NB4 (cell line): ENCODE data around the gene HHIPL2.

Source experiments
- DNase-seq: peaks from one replicate; pipeline ENCODE4 v3.0.0; 2010; ENCODE audit warnings: low read depth
- H3K4me3 ChIP-seq: one replicate; pipeline ENCODE4 v1.5.1; 2011; ENCODE audit warnings: mild to moderate bottlenecking, low read depth, low read length, moderate library complexity
- MYC ChIP-seq: IDR thresholded peaks from 2 replicates; pipeline ENCODE4 v1.6.1; 2011; ENCODE audit warnings: low read depth, low read length
- POLR2A ChIP-seq: IDR thresholded peaks from 2 replicates; pipeline ENCODE4 v1.6.1; 2011; ENCODE audit warnings: mild to moderate bottlenecking; ENCODE audit not compliant: insufficient read length; ENCODE audit errors: extremely low read depth
- TF ChIP-seq, protein P1 (sequence below): IDR thresholded peaks from one replicate; pipeline ENCODE4 v1.5.1; 2012; ENCODE audit warnings: low read depth, low read length
- TF ChIP-seq, protein P2 (sequence below): IDR thresholded peaks from 2 replicates; pipeline ENCODE4 v1.6.1; 2011; ENCODE audit warnings: low read depth, low read length

HHIPL2 gene

DNA sequence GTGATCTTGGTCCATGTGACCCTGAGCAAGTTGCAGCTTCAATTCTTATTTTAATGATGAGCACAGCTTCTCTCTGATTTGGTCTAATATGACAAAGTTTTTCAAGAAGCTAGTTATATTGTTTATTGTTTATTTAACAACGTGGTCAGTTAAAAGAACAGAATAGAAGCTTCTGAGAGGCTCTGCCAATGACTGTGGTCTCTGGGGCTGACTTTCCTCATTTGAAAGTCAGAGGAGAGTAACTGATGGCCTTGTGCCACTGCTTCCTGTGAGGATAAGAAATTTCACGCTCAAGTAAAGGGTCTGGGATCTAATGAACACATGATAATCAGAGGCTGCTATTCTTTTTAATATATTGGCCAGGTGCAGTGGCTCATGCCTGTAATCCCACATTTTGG is 7.3 kb downstream of the HHIPL2 start:
- TF ChIP-seq, protein P1, sequence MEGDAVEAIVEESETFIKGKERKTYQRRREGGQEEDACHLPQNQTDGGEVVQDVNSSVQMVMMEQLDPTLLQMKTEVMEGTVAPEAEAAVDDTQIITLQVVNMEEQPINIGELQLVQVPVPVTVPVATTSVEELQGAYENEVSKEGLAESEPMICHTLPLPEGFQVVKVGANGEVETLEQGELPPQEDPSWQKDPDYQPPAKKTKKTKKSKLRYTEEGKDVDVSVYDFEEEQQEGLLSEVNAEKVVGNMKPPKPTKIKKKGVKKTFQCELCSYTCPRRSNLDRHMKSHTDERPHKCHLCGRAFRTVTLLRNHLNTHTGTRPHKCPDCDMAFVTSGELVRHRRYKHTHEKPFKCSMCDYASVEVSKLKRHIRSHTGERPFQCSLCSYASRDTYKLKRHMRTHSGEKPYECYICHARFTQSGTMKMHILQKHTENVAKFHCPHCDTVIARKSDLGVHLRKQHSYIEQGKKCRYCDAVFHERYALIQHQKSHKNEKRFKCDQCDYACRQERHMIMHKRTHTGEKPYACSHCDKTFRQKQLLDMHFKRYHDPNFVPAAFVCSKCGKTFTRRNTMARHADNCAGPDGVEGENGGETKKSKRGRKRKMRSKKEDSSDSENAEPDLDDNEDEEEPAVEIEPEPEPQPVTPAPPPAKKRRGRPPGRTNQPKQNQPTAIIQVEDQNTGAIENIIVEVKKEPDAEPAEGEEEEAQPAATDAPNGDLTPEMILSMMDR: no peak
- TF ChIP-seq MYC (no peak), POLR2A (no peak)
- TF ChIP-seq, protein P2, sequence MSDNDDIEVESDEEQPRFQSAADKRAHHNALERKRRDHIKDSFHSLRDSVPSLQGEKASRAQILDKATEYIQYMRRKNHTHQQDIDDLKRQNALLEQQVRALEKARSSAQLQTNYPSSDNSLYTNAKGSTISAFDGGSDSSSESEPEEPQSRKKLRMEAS: no peak
- H3K4me3 ChIP-seq: no peak overlapping the region
- DNase-seq: no peak

DNA sequence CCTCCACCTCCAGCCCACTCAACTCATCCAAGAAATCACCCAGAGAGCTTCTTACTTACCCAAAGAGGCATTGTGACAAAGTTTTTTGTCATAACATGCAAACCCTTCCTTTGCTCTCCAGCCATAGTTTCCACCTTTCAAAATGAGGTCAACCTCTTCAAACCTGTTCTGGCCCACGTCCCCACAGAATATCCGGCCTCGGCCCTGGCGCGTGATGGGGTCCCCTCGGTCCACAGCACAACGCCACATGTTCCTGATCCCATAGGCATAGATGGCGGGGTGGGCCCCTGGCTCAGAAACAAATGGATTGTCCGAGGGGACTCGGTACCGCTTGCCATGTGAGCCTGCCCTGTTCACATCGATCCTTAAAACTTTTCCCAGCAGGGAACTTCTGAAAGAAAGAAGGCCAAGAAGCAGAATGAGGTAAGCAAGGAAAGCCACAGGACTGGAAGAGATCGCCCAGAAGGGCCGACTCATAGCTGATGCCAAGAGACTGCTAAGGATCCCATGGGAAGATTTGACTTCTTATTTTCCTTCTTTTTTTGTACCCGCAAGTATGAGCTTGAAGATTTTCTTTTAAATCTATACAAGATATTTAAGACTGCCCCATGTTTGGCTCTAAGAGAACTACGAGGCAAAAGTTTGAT is 7.8 kb downstream of the HHIPL2 start:
- DNase-seq: no peak
- TF ChIP-seq, protein P1: no peak
- TF ChIP-seq POLR2A: no peak
- TF ChIP-seq, protein P2: no peak
- TF ChIP-seq MYC: no peak
- no peak overlapping the region for H3K4me3 ChIP-seq

DNA sequence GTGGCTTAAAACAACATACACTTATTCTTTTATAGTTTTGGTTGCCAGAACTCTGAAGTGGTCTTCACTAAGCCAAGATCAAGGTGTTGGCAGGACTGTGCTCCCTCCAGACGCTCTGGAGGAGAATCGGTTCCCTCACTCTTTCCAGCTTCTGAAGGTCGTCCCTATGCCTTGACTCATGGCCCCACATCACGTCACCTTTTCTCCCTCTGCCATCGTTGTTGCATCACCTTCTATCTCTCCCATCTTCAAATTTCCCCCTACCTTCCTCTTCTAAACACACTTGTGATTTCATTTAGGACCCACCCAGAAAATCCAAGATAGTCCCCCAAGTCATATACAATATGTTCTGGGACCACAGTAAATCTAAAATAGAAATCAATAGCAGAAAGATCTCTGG is 12.4 kb downstream of the HHIPL2 start:
- no peak for DNase-seq

DNA sequence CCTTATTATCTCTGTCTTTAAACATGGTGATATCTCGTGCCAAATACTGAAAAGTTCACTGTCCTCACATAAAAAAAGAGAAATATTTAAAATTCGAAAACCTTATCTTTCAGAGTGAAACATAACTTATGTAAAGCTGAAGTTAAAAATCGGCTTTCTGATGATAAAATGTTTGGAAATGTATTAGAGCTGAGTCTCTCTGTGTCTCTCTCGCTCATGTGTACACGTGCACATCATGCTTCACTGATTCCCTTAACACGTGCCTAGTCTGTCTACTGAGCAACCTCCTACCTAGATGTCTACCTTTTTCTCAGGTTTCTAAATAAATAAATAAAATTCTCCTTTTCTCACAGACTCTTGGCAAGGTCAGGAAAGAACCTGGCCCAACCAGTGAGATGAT is 17.1 kb downstream of the HHIPL2 start:
- no peak overlapping the region for H3K4me3 ChIP-seq
- DNase-seq: no peak
- TF ChIP-seq, protein P2: no peak
- TF ChIP-seq POLR2A: no peak
- TF ChIP-seq MYC: no peak
- TF ChIP-seq, protein P1: no peak

More for the DNA sequence above, 12.4 kb downstream of the HHIPL2 start:
- TF ChIP-seq MYC (no peak), POLR2A (no peak)
- TF ChIP-seq, protein P1: no peak
- TF ChIP-seq, protein P2: no peak
- no peak overlapping the region for H3K4me3 ChIP-seq

DNA sequence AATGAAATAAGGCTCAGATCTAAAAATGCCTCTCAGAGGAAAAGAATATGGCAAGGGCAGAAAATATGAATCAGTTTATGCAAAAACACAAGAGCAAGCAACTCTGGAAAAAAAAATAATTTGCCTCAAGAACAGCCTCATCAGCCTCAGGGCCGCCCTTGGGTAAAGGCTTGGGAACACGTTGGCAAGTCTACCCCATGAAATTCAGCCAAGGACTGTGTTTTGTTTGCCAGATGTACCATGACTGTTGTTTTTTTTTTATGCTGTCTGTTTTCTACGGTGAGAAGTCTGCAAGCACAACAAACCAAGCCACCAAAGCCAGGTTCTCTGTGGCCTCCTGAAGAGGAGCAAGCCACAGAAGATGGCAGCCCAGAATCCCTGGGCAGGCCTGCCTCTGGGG is 18.0 kb downstream of the HHIPL2 start:
- TF ChIP-seq MYC (no peak), POLR2A (no peak)
- TF ChIP-seq, protein P1: no peak
- TF ChIP-seq, protein P2: no peak
- no peak for DNase-seq
- no peak overlapping the region for H3K4me3 ChIP-seq

DNA sequence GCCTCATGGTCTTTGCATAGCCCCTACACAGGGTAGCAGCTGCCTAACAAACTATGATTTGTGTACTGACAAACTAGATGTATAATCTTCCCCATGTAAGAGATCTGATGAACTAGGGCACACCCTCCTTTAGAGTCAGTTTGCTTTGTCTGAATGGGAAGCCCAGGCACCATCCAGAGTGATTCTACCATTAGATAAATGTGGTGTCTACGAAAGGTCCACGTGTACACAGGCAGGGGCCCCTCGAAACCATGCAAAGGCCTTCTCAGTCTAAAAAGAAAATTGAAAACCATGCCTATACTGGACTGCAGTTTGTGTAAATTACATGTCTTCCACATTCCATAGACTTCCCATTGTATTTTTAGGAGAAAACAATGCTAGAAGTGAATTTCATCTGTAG is 18.7 kb downstream of the HHIPL2 start:
- no peak for DNase-seq
- TF ChIP-seq MYC (no peak), POLR2A (no peak)
- TF ChIP-seq, protein P2: no peak
- TF ChIP-seq, protein P1: no peak
- no peak overlapping the region for H3K4me3 ChIP-seq
